ENCODE data around the gene FAM193B. TPM values are rescaled to one million over a fixed set of nuclear protein-coding genes. Genes with fewer than 3 reads are reported as not detected.

FAM193B gene
- total RNA-seq, 1 experiment from 2014 or later: 43.8 TPM

GRCh38 chr5:177512736-177513380 lies 41.5 kb downstream of the FAM193B start:
- CTCF ChIA-PET: no interaction called here

GRCh38 chr5:177511796-177512675 lies 42.3 kb downstream of the FAM193B start:
- intact Hi-C loops (cut with micrococcal nuclease; ENCODE audit: unreplicated experiment): no loop called here
- ChIA-PET CTCF (no interaction called here), POLR2A (ENCODE audit: low non-redundant PET) (no interaction called here)
- no peak overlapping the region for H3K4me3 ChIP-seq (ENCODE audit: low read depth, low read length, poor library complexity, severe bottlenecking)
- no peak for TF ChIP-seq EZH2 (IDR thresholded peaks at IDR 0.05; ENCODE audit: borderline replicate concordance, low read depth, low read length, poor library complexity, severe bottlenecking)
- no peak for TF ChIP-seq CTCF (conservative IDR thresholded peaks at IDR 0.05; ENCODE audit: low read depth, low read length)
- TSS peak; percentile 40 for BruUV-seq (replicated peaks)
- no peaks in the 10 kb centered on the region for H3K9me3 ChIP-seq (ENCODE audit: low read depth, low read length, poor library complexity, severe bottlenecking)
- peaks cover 54% of the 10 kb centered on the region for H3K36me3 ChIP-seq (ENCODE audit: insufficient read depth, low read length, poor library complexity, severe bottlenecking)
- no peaks in the 10 kb centered on the region for H3K4me1 ChIP-seq (ENCODE audit: insufficient read depth, low read length, poor library complexity, severe bottlenecking)
- DNase-seq (ENCODE audit: low spot score): no peak
- H3K27ac ChIP-seq (ENCODE audit: low read depth, low read length, poor library complexity, severe bottlenecking): no peak overlapping the region
- no peaks in the 10 kb centered on the region for H3K27me3 ChIP-seq (replicated peaks; ENCODE audit: insufficient read depth, low read depth, low read length, poor library complexity)

More at GRCh38 chr5:177512736-177513380, 41.5 kb downstream of the FAM193B start:
- Histone ChIP-seq H3K4me1 (ENCODE audit: insufficient read depth, low read length, poor library complexity, severe bottlenecking) (no peaks in the 10 kb centered on the region), H3K4me3 (ENCODE audit: low read depth, low read length, poor library complexity, severe bottlenecking) (no peak overlapping the region), H3K27ac (ENCODE audit: low read depth, low read length, poor library complexity, severe bottlenecking) (no peak overlapping the region), H3K27me3 (replicated peaks; ENCODE audit: insufficient read depth, low read depth, low read length, poor library complexity) (no peaks in the 10 kb centered on the region), H3K36me3 (ENCODE audit: insufficient read depth, low read length, poor library complexity, severe bottlenecking) (peaks cover 54% of the 10 kb centered on the region), H3K9me3 (ENCODE audit: low read depth, low read length, poor library complexity, severe bottlenecking) (no peaks in the 10 kb centered on the region)
- BruUV-seq (replicated peaks): no TSS peak
- POLR2A ChIA-PET (ENCODE audit: low non-redundant PET): no interaction called here
- intact Hi-C loops (cut with micrococcal nuclease; ENCODE audit: unreplicated experiment): no loop called here
- TF ChIP-seq CTCF (conservative IDR thresholded peaks at IDR 0.05; ENCODE audit: low read depth, low read length) (no peak), EZH2 (IDR thresholded peaks at IDR 0.05; ENCODE audit: borderline replicate concordance, low read depth, low read length, poor library complexity, severe bottlenecking) (no peak)
- no peak for DNase-seq (ENCODE audit: low spot score)

DNA sequence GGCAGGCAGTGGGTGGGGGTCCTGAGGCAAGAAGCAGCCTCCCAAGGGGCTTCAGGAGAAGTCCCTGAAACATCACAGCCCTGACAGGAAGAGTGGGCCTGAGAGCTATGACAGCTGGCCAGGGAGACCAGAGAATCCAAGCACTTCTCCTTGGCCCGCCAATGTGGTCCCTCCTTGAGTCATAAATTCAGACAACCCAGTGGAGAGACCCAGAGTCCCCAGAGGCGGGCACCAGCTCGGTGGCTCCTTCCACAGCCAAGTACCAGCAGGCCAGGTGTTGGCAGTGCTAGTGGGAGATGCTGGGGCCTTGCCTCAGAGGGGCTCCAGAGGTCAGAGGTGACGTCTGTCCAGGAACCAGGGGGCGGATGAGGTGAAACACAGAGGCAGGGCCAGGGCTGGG lies 43.2 kb downstream of the FAM193B start:
- H3K36me3 ChIP-seq (ENCODE audit: insufficient read depth, low read length, poor library complexity, severe bottlenecking): peaks cover 54% of the 10 kb centered on the region
- no peaks in the 10 kb centered on the region for H3K9me3 ChIP-seq (ENCODE audit: low read depth, low read length, poor library complexity, severe bottlenecking)
- H3K27me3 ChIP-seq (replicated peaks; ENCODE audit: insufficient read depth, low read depth, low read length, poor library complexity): no peaks in the 10 kb centered on the region
- ChIA-PET CTCF (no interaction called here), POLR2A (ENCODE audit: low non-redundant PET) (no interaction called here)
- H3K4me3 ChIP-seq (ENCODE audit: low read depth, low read length, poor library complexity, severe bottlenecking): no peak overlapping the region
- DNase-seq (ENCODE audit: low spot score): no peak
- no peak overlapping the region for H3K27ac ChIP-seq (ENCODE audit: low read depth, low read length, poor library complexity, severe bottlenecking)
- BruUV-seq (replicated peaks): no TSS peak
- intact Hi-C loops (cut with micrococcal nuclease; ENCODE audit: unreplicated experiment): no loop called here
- no peaks in the 10 kb centered on the region for H3K4me1 ChIP-seq (ENCODE audit: insufficient read depth, low read length, poor library complexity, severe bottlenecking)
- no peak for TF ChIP-seq CTCF (conservative IDR thresholded peaks at IDR 0.05; ENCODE audit: low read depth, low read length)
- TF ChIP-seq EZH2 (IDR thresholded peaks at IDR 0.05; ENCODE audit: borderline replicate concordance, low read depth, low read length, poor library complexity, severe bottlenecking): no peak
